H1 (cell line): ENCODE results near the gene OGT. TPM values are rescaled to one million over a fixed set of nuclear protein-coding genes. Genes with fewer than 3 reads are reported as not detected.

Experiments used
- BACH1 ChIP-seq: IDR thresholded peaks from 2 replicates; pipeline ENCODE4 v1.6.1; 2012; ENCODE audit warnings: low read length, improper control_type of control experiment
- TBP ChIP-seq: IDR thresholded peaks from 2 replicates; pipeline ENCODE4 v1.6.1; 2011; ENCODE audit warnings: low read depth, low read length, improper control_type of control experiment
- polyA plus RNA-seq, 7 experiments: library from polyadenylated mRNA; depleted of rRNA in 3 of 7; stranded (reverse) in 5 of 7; unstranded in 2 of 7; fragments of >200 nt in 5 of 7; fragments of 200-250 nt in 2 of 7; gene quantifications; 1 replicate in 5 of 7; 2 replicates in 1 of 7; 4 replicates in 1 of 7; pipeline versions ENCODE4 v1.2.1 to v1.2.3, GENCODE V29; 2011 to 2013; ENCODE audit warnings: missing spikeins in 2 of 7, mixed read lengths in 2 of 7
- total RNA-seq: library from RNA; stranded (reverse); fragmentation: NEBNext Ultra II Directional; extraction: Animal tissue kit (Norgen Biotek cat#: 25700); gene quantifications from 2 replicates; pipeline ENCODE4 v1.2.1, GENCODE V29; 2021

Gene OGT
- total and polyA plus RNA-seq, 2 of the 8 experiments (the other 6 are each of a cell fraction or from before 2014, with no cell fraction given) = 130 to 169 TPM

DNA sequence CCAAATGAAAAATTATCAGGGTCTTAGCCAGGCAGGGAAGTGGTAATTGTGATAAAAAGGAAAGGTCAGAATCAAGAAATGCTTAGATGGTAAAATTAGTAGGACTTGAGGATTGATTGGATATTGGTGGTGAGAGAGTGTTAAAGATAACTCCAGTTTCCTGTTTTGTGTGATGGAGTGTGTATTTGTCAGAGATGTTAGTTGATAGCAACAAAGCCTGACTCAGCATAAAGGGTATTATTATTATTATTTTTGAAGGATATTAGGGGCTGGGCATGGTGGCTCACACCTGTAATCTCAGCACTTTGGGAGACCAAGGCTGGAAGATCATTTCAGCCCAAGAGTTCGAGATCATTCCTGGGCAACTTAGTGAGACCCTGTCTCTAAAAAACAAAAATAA lies 23.6 kb upstream of the OGT start (continued):
- TF ChIP-seq BACH1 (no peak), TBP (no peak)
